GM19455 (cell line): ENCODE measurements around the gene RETN.
"Not testable (repeated sequence)": the region's sequence is repeated elsewhere in the genome, so short reads cannot be mapped to it uniquely, and the experiment has no call there.

Experiments used
- ATAC-seq: cut with Tn5 transposase; IDR thresholded peaks from one replicate; pipeline ENCODE4 v1.9.1; 2021; ENCODE audit not compliant: unreplicated experiment

RETN gene

DNA sequence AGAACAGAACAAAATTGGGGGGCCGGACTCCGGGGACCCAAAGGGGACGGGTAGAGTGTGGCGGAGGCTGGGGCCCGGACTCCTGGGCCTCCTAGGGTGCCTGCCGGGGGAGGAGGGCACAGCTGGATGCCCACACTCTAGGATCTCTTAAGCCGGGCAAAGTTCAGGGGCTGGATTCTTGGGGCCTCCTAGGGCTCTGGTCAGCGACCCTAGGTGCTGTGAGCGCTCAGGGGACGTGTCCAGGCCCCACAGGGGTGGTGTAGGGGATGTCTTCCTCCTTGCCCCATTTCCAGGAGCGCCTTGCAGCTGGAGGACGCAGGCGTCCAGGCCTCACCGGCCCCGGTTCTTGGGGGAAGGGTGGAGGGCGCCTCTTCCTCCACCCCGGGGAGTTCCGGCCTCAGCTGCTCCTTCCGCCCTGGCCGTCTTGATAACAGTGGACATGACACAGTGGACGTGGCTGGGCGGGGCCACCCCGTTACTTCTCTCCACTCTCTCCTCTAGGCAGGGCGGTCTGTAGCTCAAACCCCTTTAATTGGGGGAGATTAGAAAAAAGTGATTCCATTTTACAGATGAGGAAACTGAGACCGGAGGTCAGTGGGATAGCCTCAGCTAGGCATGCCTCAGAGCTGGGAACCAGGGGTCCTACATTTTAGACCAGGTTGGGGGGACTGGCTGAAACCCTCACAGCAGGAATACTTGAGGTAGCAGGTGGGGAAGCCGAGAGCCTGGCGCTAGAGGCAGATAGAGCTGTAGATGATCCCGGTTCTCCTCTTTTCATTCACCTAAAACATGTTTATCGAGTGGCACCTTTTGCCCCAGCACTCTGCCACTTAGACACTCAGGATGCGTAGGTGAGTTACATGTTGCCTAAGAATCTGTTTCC lies 31.2 kb upstream of the RETN start:
- no peak for ATAC-seq

DNA sequence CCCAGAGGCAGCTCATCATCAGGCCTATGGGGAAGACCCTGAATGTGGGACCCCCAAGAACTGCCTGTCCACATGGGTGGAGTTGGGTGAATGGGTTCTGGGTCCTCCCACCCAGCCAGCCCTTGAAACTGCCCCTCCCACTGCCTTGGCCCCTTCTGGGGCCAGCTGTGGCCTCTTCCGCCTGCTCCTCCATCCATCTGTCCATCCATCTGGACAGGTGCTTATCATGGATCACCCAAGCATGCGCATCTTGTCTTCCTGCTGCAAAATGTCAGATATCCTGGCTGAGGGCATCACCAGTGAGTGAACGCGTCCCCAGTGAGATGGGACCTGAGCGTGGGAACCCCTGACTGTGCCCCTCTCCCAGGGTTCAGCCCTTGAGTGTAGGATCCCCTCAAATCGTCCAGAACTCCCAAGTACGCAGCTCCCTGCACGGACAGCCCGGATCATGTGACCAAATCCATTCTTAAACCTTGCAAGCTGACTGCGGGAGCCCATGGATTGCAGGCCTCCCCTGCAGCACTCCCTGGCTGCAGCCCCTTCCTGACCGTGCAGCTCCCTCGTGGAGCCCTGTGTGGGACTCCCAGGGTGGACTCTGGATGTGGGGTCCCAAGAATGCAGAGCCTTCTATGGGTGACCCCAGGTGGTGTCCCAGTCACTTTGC lies 29.9 kb upstream of the RETN start:
- no peak for ATAC-seq

DNA sequence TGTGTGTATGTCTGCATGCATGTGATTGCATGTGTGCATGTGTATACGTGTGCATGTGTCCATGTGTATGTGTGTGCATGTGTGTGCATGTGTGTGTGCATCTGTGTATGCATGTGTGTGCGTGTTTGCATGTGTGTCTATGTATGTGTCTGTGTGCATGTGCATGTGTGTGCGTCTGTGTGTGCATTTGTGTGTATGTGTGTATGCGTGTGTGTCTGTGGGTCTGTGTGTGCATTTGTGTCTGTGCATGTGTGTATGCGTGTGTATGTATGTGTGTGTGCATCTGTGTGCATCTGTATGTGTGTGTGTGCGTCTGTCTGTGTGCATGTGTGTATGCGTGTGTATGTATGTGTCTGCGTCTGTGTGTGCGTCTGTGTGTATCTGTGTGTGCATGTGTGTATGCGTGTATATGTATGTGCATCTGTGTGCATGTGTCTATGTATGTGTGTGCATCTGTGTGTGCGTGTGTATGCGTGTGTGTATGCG lies 28.9 kb upstream of the RETN start:
- no peak for ATAC-seq

DNA sequence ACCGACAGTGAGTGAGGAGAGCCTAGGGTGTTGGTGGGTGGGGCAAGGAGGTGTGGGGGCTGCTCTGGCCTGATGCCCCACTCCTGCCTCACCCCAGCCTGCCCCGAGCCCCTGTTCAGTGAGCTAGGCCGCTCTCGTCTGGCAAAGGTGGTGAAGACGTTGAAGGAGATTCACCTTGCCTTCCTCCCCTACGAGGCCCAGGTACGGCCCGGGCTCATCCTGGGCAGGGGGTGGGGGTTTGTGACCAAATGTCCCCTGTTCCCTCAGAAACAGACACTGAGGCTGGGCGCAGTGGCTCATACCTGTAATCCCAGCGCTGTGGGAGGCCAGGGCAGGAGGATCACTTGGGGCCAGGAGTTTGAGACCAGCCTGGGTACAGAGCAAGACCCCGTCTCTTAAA lies 28.0 kb upstream of the RETN start:
- no peak for ATAC-seq

DNA sequence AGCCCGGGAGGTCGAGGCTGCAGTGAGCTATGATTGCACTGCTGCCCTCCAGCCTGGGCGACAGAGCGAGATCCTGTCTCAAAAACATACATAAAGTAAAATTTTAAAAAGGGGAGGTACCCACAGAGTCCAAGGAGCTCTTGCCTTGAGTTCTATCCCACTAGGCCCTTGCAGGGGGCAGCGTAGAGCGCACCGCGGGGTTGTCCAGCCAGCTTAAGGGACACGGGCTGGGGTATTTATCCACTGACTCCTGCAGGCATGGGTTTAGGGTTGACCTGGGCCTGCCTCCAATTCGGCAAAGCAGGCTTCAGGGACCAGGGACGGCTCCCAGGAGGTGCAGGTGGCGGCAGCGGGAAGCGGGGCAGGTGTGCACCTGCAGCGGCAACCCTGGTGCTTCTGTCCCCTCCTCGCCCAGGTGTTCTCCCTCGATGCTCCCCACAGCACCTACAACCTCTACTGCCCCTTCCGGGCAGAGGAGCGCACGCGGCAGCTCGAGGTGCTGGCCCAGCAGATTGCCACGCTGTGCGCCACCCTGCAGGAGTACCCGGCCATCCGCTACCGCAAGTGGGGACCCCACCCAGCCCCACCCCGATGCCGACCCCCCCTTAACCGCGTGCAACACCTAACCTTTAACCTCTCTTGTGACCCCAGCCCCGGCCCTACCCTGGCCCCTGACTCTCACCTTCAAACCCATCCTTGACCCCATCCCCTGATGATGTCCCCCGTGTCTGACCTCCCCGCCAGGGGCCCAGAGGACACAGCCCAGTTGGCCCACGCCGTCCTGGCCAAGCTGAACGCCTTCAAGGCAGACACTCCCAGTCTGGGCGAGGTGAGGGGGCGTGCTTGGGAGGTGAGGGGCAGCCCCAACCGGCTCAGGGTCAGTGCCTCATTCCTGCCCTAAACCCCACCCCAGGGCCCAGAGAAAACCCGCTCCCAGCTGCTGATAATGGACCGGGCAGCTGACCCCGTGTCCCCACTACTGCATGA lies 27.3 kb upstream of the RETN start:
- ATAC-seq: no peak

DNA sequence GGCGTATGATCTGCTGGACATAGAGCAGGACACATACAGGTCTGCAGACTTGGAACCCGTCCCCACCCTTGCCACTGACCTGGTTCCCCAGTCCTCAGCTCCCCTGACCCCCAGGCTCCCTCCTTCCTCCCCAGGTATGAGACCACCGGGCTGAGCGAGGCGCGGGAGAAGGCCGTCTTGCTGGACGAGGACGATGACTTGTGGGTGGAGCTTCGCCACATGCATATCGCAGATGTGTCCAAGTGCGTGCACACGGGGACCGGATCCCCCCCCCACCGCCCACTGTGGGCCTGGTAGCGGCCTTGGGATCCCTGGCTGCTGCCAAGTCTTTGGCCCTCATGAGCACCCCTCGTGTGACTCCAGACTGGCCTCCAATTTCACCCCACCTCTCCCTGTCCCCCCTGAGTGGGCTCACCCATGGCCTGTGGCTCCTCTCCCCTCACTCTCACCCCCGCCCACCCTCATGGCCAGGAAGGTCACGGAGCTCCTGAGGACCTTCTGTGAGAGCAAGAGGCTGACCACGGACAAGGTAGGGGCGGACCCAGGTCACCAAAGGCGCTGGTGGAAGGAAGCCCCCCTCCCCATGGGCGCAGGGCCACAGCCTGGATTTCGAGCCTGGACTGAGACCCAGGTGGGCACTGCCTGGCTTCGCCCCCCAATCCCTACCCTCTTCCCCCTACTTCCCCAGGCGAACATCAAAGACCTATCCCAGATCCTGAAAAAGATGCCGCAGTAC lies 26.4 kb upstream of the RETN start:
- ATAC-seq: no peak

DNA sequence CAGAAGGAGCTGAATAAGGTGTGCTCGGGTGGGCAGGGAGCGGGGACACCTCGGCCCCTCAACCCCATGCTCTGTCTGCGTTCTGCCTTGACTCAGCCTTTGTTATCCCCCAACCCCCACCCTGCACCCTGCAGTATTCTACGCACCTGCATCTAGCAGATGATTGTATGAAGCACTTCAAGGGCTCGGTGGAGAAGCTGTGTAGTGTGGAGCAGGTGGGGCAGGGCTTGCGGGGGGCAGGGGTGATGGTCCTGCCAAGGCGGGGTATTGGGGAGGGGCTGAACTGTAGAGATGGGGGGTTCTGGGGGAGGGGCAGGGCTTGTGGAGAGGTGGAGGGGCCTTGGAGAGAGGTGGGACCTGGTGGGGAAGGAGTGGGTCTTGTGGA lies 25.8 kb upstream of the RETN start:
- no peak for ATAC-seq

DNA sequence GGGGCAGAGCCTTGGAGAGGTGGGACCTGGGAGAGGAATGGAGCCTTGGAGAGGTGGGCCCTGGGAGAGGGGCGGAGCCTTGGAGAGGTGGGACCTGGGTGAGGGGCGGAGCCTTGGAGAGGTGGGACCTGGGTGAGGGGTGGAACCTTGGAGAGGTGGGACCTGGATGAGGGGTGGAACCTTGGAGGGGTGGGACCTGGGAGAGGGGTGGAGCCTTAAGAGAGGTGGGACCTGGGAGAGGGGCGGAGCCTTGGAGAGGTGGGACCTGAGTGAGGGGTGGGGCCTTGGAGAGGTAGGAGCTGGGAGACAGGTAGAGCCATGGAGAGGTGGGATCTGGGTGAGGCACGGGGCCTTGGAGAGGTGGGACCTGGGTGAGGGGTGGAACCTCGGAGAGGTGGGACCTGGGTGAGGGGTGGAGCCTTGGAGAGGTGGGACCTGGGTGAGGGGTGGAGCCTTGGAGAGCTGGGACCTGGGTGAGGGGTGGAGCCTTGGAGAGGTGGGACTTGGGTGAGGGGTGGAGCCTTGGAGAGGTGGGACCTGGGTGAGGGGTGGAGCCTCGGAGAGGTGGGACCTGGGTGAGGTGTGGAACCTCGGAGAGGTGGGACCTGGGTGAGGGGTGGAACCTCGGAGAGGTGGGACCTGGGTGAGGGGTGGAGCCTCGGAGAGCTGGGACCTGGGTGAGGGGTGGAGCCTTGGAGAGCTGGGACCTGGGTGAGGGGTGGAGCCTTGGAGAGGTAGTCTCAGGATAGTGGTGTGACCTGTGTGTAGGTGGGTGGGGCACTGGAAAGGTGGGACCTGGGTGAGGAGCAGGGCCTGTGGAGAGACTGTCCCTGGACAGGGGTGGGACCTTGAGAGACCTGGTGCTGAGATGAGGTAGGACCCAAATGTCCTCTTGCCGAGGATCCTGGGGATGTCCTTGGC lies 25.0 kb upstream of the RETN start:
- ATAC-seq: not testable (repeated sequence)

DNA sequence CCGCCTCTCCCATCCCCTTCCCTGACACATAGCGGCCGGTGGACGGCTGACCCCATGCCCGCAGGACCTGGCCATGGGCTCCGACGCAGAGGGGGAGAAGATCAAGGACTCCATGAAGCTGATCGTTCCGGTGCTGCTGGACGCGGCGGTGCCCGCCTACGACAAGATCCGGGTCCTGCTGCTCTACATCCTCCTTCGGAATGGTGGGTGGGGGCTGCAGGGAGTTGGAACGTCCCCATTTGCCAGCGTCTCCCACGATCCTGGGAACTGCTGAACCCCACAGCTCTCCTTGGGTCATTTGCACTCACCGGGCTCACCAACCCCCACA lies 24.3 kb upstream of the RETN start:
- no peak for ATAC-seq

DNA sequence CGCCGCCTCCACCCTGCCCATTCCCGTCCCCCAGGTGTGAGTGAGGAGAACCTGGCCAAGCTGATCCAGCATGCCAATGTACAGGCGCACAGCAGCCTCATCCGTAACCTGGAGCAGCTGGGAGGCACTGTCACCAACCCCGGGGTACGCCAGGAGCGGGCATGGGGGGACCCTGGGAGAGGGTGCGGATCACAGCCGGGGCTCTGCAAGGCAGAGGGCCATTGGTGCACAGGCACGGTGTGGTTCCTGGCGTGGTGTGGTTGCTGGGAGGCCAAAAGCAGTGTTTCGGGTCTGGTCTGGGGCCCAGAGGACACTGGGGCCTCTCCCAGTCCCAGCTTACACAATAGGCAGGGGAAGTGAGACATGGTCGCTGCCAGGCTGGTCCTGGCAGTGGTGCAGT lies 23.7 kb upstream of the RETN start:
- ATAC-seq: no peak

DNA sequence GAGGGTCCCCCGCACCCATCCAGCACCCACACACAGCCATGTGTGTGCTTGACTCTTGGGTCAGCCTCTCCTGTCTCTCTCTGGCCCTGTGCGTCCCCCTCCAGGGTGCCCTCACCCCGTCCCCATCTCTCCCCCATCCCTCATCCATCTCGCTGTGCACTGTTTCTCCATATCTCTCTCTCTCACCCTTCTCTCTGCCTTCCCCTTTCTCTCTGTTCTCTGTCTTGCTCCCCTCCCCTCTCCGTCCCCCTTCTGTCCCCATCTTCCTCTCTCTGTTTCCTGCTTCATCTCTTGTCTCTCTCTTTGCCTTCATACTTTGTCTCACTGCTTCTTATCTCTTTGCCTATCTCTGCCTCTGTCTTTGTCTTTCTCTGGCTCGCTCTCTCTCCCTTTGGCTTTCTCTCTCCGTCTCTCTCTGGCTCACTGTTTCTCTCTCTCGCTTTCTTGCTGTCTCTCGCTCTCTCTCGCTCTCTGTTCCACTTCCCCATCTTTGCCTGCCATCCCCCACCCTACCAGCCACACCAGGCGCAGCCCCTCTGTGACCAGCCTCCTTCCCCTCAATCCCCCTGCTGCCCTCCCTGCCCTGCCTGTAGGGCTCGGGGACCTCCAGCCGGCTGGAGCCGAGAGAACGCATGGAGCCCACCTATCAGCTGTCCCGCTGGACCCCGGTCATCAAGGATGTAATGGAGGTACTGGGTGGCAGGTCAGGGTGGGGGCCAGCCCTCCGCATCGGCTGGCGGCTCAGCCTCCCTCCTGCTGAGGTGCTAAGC lies 23.0 kb upstream of the RETN start:
- no peak for ATAC-seq

DNA sequence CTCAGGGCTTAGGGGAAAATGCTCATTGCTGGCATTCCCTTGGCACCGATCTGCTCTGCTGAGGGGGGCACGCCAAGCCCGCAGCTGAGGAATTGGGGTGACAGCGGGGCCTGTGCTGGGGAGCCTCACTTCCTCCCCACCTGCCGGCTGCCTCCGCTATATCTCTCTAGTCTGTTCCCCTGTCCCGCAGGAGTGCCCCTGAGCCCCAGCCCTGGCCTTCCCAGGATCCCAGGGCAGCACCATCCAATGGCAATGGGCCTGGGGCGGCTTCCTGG lies 22.5 kb upstream of the RETN start:
- ATAC-seq: no peak

DNA sequence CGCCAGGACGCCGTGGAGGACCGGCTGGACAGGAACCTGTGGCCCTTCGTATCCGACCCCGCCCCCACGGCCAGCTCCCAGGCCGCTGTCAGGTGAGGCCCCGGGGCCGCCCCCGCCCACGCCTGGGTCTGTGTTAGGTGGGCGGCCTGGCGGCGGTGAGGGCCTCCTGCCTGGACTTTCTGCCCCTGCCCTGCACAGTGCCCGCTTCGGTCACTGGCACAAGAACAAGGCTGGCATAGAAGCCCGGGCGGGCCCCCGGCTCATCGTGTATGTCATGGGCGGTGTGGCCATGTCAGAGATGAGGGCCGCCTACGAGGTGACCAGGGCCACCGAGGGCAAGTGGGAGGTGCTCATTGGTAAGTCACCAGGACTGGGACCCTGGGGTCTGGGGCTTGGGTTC lies 21.7 kb upstream of the RETN start:
- ATAC-seq: no peak

DNA sequence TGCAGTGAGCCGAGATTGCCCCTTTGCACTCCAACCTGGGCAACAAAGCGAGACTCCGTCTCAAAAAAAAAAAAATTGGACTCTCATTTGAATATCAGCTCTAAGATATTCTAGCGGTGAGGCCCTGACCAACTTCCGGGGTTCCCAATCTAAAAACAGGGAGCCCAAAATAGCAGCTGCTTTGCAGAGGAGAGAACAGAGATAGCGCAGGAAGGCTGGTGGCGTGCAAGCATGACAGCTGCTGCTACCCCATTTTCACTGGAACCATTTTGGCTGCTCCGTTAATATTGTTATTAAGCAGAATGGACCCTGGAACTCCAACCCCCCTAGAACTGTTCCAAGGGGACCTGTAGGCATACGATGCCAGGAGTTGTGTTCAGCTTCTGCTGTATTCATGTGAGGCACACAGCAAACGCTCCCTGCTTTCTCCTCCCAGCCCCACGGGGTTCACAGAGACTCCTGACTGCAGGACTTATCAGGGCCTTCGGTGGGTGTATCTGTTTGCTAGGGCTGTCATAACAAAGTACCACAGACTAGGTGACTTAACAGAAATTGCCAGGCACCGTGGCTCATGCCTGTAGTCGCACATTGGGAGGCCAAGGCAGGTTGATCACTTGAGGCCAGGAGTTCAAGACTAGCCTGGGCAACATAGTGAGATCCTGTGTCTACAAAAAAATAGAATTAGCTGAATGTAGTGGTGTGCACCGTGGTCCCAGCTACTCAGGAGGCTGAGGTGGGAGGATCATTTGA lies 20.4 kb upstream of the RETN start:
- no peak for ATAC-seq

DNA sequence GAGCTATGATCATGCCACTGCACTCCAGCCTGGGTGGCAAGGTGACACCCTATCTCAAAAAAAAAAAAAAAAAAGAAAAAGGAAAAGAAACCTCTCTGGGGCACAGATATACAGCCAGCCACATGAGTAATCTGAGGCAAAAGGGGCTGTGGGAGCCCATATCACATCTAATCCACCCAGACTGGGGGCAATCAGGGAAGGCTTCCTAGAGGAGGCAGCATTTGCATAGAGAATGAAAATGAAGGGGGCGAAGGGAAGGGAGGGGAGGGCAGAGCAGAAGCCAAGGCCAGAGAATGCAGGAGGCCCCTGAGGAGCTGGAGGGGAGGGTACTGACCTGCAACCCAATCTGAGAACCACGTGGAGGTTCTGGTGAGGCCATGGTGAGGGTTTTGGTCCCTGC lies 18.7 kb upstream of the RETN start:
- ATAC-seq: no peak

DNA sequence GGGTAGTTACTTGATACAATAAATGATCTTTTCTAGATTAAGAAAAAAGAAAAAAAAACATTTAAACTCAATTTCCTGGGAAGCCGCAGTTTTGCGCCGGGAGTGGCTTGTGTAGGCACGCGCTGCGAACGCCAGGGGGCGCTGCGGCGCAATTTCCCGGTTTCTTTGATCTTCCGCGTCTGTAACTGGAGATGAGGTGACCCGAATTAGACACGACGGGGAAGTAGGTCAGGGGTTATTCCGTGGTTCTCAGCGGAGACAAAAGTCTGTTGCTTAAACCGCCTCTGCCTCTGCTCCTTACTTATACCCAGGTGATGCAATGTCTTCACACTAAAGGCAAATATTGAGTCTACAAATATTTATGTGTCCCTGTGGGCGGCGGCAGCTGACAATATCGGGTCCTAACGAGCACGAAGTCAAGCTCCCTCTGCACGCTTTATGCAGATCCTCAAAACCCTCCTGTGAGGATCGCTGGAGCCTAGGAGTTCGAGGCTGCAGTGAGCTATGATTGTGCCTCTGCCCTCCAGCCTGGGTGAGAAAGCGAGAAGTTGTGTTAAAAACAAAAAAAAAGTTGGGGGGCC lies 16.7 kb upstream of the RETN start:
- no peak for ATAC-seq

DNA sequence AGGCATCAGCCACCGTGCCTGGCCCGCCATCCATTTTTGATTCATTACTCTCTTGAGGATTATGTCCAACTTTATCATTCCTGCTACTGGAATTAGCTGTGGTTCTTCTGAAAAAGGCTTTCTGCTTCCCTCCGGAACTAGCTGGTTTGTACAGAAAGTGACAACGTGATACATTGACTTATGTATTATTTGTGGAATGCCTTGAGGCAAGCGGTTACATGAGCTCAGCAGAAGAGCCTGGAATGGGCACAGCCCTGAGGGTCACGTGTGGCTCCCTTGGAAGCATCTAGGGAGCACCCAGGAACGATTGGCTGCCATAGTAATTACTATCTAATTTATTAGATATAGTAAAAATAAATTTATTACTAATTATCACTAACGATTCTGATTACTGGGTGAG lies 14.4 kb upstream of the RETN start:
- ATAC-seq: no peak

DNA sequence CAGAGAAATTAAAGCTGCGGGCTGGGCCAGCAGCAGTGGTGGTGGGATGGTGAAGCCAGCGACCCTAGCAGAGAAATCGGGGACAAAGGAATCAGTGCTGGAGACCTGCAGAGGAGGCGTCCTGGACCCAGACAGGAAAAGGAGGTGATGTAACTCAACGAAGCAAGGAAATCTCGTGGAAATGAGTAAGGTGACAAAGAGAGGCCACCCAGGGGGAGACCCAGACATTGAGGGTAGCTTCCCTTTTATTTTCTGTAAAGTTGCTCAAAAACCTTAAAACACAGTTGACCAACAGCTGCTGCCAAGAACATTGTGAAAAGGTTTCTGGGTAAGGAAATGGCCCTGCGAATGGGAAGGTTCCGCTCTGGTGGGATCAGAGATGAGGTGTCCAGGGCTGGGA lies 13.3 kb upstream of the RETN start:
- no peak for ATAC-seq
